IPS-NIHi7 (cell line): Measurements from ENCODE around the gene PTPRM.

Source experiments
- DNase-seq: peaks from one replicate; pipeline ENCODE4 v3.0.0; 2012; ENCODE audit warnings: mixed read lengths; ENCODE audit errors: extremely low spot score

The PTPRM gene

DNA sequence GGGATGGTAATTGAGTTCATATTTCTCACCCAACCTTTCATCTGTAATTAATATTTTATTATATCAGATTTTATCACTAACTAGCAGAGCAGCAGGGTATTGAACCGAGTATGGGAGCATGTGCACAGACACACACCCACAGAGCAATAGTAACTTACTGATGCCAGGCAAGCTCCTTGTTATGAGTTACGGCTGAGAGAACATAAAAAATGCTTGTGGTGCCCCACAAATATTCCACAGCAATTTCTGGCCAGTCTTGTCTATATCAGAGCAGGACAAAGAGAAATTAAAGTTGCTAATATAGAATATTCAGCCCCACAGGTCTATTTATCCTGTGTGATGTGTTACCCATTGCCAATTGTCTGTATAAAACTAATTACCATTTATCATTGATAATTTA is 540.3 kb downstream of the PTPRM start:
- DNase-seq: no peak

DNA sequence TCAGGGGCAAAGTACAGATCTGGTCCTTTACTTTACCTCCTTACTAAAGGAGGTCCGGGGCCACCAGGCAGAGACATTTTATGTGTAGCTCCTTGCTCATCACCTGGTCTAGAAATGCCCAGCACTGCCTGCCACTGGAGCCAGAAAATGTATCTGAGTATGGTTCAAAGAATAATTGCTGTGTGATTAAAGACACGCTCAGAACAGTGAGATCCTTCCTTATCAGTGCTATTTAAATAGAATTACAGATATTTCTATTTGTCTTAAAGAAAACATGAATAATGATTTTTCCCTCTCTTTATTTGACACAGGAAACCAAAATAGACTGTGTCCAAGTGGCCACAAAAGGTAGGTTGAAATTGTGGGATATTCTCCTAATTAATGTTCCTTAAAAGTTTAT is 547.4 kb downstream of the PTPRM start:
- DNase-seq: no peak

DNA sequence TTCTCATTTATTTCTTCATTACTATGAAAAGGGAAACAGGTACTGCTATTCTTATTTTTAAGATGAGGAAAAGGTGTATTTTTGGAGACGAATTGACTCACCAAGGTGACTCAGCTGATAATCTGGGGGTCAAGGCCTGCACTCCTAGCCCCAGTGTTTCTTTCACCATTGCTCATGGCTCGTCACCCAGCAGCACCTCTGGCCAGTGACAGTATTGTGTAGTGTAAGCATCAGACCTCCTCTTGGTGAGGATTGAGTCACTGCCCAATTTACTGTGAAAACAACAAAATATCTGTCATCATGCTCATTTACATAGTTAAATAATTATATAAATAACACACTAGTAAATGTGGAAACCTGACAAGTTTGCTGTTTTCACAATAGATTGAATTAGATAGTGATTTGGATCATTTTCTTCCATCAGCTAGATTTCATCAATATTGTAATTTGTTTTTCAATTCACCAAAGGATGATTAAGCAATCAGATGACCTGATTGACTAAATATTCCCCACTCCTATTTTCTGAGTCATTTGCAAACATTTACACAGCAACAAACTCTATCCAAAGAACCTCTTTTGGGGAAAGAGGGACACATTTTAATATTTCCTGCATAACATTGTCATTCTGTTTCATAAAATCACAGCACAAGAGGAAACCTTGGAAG is 549.4 kb downstream of the PTPRM start:
- no peak for DNase-seq

DNA sequence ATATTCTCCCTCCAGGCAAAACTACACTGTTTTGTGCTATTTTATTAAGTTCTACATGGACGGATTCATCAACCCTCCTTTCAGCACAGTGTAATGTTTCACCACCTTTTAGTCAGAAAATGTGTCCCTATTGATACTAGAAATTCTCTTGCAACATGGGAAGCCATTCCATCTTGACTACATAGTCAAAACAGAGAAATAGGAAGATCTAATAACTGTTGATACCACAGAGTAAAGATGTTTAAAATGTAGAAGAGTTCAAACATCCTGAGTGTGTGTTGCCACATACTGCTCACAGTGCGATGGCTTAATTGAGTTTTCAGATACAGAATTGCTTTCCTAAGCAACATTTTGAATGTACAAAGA is 549.9 kb downstream of the PTPRM start:
- DNase-seq: no peak

DNA sequence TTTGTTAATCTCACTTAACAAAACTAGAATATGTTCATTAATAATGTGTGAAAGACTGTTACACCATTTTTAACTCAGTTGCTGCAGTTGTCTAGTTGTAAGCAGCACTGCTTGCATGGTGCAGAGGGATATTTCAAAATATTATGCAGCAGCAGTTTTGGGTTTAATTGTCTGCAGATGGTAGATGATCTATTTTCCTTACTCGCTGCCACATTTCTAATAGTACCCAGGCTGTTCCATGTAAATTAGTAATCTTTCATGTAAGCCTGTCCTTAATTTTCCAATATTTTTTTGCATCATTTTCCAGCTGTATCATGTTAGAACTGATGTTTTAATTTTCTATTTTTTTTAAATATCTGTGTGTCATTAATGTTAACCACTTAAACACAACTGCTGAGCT is 554.0 kb downstream of the PTPRM start:
- DNase-seq: no peak

DNA sequence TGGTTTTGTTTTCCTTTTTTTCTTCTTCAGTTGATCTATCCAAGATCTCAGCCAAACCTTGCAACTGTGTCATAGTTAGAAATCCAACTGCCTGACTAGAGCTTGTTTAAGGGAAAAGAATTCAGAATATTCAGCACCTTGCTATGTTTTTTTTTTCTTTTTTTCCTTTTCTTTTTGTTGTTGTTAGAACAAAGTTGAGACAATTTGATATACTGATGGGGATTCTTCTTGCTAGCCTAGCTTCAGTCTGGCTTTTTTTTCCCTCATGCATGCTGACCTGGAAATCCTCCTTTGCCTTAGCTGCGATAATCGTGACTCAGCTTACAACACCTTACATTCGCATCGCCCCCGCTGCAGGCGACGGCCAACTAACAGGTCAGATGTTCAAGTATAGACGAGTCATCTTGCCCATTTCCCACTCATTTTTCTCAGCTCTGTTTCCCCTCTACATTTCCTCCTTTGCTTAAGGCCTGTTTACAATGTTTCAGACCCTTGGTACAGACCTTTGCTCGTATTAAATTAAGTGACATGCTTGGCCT is 554.9 kb downstream of the PTPRM start:
- DNase-seq: peak; percentile 40

DNA sequence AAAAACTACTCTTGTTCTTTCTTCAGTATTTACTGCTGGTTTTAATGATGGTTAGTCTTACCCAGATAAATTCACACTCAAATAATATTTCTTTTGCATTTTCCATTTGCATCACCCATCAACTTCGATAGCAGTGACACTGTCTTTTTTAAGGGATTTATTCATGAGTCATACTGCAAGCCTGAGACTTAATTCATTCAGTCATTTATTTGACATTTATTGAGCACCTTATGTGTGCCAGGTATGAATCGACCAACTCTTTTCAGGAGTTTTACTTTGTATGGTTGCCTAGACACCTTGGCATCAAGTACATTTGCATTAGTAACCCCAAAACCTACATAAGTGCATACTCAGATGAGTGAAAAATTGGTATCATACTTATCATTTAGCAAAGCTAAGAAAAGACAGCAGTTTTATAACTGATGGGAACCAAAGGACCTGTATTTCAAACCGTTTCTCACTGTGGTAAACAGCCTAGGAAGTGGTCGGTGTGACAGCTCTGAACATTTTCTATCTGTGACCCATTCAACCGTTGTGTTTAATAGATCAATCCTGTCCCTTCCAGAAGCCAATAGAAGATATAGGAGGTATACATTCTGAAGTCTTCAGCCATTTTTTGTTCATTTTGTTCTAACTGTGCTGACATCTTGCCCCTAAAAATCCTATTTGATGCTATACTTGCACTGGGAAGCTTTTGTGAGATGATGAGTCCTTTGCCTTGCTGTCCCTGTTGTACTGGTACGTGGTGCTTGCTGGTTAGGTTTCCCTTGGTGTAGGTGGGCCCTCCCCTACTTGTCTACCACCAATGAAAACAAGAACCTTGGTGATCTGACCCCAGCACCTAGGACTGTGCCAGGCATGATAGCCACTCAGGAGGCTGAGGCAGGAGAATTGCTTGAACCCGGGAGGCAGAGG is 557.4 kb downstream of the PTPRM start:
- no peak for DNase-seq

DNA sequence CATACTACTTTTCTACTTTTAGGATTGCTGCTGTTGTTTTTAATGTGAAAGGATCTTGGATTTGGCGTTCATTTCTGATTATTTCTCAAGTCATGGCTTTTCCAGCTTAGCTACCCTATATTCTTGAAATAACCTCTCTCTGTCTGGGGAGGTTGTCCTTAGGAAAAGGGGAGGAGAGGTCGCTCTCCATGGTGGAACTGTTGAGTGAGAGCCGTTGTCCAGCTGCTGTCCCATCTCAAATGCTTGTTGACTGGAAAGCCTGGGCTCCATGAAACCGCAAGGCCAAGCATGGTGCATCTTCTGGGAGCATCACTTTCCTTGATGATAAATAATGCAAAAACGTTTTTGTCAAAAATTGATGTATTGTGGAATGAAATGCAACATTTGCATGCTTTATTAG is 563.0 kb downstream of the PTPRM start:
- no peak for DNase-seq

DNA sequence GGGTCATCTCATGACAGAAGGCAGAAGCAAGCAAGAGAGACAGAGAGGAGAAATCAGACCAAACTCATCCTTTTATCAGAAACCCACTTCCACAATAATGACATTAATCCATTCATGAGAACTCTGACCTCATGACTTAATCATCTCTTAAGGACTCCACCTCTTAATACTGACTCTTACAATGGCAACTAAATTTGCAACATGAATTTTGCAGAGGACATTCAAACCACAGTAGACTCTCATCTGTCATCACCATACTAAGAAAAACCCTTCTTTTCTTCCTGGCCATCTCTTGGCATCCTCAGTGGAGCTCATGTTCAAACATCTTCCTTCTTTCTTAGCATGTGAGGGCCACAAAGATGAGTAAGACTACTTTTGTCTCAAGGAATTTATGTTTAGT is 565.9 kb downstream of the PTPRM start:
- no peak for DNase-seq

DNA sequence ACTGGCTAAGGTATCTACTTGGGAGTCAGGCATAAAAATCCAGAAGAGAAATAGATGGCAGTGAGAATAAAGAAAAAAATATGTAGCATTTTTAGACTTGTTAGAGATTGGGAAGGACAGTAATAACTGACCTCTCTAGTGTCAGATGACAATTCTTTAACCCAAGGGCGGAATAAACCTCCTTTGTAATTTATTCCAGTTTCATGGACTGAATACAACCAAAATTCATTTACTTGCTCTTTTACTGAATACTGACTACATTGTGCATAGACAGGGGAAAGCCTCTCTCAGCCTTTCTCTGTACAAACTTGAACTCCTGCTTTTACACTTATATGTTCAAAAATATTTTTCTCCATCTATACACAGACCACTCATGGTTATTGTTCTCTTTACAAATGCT is 566.8 kb downstream of the PTPRM start:
- DNase-seq: no peak

DNA sequence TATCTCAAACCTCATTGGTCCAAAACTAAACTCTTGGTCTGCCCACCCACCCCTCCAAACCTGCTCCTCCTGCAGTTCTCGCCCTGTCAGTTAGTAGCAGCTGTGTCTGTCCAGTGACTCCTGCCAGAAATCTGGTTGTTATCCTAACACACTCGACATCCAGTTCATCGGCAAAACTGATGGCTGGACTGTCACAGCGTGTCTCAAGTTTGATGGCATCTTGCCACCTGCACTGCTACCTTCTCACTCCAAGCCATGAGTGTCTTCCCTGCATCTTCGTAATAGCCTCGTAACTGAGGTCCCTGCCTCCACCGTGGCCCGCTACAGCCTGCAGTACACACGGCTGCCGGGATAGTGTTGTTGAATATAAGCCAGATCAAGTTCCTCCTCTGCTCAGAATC is 572.0 kb downstream of the PTPRM start:
- DNase-seq: no peak

DNA sequence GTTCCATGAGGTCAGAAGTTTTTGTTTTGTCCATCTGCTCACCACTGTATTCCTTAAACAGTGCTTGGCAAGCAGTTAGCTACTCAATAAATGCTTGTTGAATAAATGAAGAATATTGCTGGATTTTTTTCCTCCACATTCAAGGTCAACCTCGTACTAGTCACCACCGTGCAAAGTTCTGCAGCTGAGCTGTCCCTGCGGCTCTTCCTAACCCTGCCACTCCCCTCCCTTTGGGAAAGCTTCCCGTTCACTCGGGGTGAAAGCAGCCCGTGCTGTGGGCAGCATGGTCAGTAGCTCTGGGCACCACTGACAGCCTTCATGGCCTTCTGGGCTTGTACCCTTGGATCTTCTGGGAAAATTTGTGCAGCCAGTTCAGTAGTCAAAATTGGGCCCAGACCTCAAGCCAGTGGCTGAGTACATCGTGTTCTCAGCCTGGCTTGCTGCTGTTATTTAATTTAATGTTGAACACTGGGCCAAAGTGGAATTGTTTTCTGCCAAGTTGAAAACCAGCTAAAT is 572.8 kb downstream of the PTPRM start:
- DNase-seq: no peak

DNA sequence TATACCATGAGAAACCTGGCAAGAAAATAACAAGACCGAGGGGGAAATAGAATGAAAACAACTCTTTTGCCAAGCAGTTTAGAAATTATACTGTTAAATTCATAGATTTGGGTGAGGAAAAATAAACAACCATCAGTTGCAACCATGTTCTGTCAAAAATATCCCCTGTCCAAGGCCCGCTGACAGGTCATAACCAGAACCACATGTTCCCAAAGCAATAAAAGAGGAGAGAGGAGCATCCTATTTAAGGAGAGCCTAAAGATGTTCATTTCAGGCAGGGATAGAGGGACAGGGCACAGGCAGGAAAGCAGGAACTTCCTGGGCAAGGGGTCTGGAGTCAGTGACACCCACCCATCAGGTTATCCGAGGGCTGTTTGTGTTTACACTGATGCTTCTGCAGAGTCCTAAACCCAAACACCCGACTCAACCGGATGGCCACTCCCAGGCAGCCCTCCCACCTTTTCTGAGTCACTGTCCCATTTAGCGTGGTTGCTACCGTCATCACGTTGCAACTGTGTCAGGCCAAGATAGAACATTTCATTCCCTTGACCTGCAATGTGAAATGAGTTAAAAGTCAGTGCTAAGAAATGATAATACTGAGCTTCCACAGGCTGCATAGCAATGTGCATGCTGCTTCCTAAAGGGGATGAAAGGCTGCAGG is 573.9 kb downstream of the PTPRM start:
- peak; percentile 45 for DNase-seq

DNA sequence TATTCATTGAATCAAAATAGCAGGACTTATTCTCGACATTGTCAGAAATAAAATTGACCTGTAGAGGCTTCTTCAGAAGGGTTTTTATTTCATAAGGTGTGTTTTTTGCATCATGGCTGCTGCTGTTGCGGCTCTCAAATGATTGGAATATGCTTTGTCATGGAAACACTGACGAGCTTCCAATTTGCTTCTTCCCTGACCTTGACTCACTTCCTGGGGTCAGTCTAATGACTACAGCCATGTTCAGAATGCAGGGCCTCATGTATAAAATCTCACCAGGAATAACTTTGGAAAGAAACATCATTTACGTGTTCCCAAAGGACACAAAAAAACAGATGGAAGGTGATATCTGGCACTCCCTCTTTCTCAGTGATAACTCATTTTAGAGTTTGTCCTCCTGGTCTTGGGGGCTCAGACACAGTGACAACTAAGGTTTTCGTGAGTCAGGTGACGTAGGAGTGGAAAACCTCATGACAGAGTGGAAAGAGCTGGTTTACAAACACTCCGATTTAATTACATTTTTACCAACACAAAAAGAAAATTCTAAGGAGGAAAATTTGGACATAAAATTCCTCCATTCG is 575.1 kb downstream of the PTPRM start:
- DNase-seq: no peak

DNA sequence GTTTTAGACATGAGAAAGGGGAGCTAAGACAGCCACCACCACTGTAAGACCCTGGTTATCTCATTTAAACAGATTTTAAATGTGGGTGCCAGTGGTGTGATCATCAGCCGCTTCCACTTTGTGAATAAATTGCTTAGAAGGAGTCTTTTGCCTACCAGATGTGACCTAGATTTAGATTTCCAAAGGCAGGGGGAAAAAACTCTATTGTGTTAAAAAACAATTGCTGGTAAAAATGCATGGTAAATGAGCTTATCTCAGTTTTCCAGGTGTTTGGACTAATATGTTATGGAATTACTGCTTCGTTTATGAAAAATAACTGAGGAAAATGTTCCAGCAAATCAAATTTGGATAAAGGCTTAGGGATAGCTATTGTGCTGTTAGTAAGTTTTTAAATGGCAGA is 575.8 kb downstream of the PTPRM start:
- no peak for DNase-seq

DNA sequence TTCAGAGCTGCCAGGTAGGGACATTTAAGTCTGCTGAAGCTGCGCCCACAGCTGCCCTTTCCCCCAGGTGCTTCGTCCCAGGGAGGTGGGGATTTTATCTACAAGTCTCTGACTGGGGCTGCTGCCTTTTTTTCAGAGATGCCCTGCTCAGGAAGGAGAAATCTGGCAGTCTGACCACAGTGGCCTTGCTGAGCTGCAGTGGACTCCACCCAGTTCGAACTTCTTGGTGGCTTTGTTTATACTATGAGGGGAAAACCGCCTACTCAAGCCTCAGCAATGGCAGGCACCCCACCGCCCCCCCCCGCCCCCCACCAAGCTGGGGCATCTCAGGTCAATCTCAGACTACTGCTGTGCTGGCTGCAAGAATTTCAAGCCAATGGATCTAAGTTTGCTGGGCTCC is 584.1 kb downstream of the PTPRM start:
- no peak for DNase-seq

DNA sequence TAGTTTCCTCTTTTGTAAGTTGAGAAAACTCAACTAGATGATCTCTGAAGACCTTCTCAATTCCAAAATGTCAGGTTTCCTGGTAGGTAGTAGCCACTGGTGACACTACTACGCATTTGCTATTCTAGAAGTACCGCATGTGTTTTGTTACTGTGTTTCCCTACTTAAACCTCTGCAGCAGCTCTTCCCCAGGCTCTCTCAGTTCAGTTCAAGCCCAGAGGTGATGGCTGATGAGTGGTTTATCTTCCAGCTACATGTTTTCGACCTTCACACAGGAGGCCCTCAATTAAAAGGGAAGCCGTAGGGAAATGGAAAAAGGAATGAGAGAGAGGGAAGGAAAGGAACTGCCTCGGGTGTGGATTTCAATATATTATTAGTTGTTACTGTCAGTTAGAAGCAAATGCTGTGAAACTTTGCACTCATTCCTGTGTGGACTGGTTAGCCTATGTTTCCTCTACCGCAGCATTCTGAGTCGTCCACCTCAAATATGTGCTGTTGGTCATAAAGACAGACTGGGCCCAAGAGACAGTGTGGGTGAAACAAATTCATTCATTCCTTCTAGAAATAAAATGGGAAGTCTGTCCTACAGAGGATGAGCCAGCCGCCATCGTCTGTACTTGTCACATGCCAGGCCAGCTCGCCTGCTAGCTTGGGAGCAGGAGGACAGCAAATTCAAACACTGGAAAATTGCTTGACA is 586.9 kb downstream of the PTPRM start:
- DNase-seq: no peak

DNA sequence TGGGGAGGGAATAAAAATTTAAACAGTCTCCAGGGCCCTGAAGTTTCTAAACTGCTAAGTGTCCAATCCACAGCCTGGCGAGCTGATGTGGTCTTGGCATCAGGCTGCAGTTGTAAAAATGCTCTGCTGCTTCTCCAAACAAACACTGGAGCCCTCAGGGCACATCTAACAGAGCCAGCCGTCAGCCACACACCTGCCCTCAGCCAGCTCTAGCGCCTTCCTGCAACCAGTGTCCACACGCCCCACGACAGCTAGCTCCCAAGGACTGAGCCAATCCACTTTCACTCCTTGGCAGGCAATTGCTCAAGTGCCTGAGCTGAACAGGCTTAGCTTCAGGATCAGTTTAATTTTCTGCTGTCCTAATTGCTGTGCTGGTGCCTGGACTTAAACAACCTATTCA is 595.7 kb downstream of the PTPRM start:
- no peak for DNase-seq

DNA sequence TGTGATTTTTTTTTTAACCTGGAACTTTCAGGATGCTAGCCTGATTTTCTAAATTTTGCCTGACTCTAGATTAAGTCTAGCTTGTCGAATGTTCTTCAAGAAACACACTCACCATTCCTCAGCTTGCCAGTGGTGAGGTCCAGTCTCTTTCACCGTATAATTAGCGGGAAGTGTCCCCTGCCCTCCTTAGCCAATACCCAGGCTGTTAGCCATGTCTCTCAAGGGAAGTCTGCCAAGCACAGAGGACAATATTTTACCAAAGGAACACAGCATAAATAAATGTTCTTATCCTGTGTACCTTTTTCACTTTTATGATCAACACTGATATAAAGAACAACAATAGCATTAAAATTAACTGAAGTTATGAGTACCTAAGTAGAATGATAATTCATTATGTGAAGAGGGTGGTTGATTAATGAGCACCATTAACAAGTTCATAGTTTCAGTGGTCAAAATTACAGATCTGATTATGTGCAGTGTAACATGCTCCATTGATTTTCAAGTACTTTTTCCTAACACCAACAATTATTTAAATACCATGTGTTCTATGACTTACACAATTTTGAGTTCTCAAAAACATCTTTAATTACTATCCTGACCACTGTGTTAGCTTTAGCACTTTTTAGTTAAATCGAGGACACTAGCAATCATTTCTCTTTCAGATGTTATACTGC is 596.3 kb downstream of the PTPRM start:
- DNase-seq: no peak

DNA sequence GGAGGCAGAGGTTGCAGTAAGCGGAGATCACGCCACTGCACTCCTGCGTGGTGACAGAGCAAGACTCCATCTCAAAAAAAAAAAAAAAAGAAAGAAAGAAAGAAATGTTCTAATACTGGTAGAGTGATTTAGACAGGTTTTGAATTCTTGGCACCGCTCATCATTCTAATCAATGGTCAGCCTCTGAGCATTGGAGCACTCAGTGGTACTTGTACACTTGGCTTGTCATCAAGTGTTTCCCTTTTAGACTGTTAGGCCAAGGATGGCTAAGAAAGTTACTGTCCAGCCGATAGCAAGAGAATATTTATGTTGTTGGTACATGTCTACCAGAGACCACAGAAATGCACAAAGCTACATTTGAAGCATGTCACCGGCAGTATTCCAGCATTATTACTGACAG is 598.0 kb downstream of the PTPRM start:
- DNase-seq: no peak

DNA sequence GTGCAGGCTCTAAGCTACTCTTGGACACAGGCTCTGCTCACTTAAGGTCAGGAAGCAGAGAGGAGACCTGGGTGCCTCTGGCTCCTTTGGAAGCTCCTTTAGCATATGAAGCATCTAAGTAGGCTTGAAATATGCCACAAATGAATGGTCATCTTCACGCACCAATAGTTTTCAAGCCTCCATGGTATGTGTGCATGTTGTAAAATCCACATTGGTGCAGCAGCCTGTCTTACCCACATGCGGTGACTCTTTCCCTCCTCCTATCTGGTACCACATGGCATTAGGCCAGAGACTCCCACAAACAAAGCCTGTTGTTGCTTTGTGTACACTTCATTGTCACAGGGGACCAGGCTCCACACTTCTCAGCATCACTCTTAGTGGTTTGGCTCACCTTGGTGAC is 599.9 kb downstream of the PTPRM start:
- DNase-seq: no peak
